Activated CD4-positive, alpha-beta T cell treated with anti-CD3 and anti-CD28 coated beads for 1 hour (primary cell): ENCODE measurements around the gene GCNT1.

ENCODE experiments used
- DNase-seq: peaks from one replicate; pipeline ENCODE4 v3.0.0-alpha.2; 2020

The GCNT1 gene

GRCh38 chr9:76542360-76542759, 83.4 kb downstream of the GCNT1 start:
- DNase-seq, result no peak

GRCh38 chr9:76545191-76545590, 86.2 kb downstream of the GCNT1 start:
- DNase-seq, result no peak

GRCh38 chr9:76552181-76552580, 93.2 kb downstream of the GCNT1 start:
- DNase-seq, result no peak

GRCh38 chr9:76552751-76553455, 93.9 kb downstream of the GCNT1 start:
- DNase-seq, result no peak

- no peak for DNase-seq
Measured at GRCh38 chr9:76553680-76554079, 94.7 kb downstream of the GCNT1 start.
